ENCODE data around the gene C10orf95.
"Not testable (repeated sequence)": the region's sequence is repeated elsewhere in the genome, so short reads cannot be mapped to it uniquely, and the experiment has no call there.

C10orf95 gene

GRCh38 chr10:102465466-102465865 lies 14.1 kb upstream of the C10orf95 start:
- DNase-seq (ENCODE audit: low read depth in 2 of 2): no peak

- DNase-seq (ENCODE audit: low read depth in 2 of 2): no peak
Measured at GRCh38 chr10:102463983-102464382, 12.6 kb upstream of the C10orf95 start.

DNA sequence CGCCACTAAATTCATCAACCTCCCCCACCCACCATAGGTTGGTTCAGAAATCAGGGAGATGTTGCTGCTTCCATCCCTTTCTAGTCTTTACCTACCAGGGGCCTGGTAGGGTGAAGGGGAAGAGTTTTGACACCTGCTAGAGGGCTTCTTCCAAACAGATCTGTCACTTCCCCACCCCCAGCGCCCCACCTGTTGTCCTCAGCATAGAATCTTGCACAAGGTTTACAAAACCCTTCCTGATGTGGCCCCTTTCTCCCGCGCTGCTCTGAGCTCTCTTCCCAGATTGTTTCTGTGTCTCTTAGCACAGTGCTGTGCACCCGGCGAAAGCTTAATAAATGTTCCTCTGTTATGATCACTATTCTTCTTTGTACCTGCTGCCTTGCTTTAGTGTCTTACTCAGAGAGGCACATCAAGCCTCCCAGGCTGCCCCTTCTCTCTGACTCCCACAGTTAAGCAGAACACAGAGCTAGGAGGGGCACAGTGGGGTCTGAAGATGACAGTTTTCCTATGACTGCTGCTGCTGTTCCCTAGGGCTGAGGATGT lies 11.2 kb upstream of the C10orf95 start:
- DNase-seq (ENCODE audit: low read depth in 2 of 2): no peak

GRCh38 chr10:102461187-102462054 lies 10.1 kb upstream of the C10orf95 start:
- peak; percentile 86 to 90 for DNase-seq (ENCODE audit: low read depth in 2 of 2)

- no peak for DNase-seq (ENCODE audit: low read depth in 2 of 2)
Measured at GRCh38 chr10:102460836-102461186, 9.5 kb upstream of the C10orf95 start.

DNA sequence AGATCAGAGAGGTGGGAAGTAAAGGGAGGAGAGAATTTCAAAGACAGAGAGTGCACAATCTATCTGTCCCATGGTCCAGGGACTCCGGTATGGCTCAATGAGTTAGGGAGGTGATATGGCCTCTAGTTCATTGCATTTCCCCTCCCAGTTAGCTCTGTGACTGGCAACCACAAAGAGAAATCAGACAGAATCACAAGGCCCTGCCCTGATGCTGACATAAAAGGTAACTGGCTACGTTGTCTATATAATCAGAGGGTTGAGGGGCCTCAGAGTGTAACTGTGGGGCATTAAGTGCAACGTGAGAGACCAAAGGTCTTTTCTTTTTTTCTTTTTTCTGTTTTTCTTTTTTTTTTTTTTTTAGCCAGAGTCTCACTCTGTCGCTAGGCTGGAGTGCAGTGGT lies 7.3 kb upstream of the C10orf95 start:
- no peak for DNase-seq (ENCODE audit: low read depth in 2 of 2)

DNA sequence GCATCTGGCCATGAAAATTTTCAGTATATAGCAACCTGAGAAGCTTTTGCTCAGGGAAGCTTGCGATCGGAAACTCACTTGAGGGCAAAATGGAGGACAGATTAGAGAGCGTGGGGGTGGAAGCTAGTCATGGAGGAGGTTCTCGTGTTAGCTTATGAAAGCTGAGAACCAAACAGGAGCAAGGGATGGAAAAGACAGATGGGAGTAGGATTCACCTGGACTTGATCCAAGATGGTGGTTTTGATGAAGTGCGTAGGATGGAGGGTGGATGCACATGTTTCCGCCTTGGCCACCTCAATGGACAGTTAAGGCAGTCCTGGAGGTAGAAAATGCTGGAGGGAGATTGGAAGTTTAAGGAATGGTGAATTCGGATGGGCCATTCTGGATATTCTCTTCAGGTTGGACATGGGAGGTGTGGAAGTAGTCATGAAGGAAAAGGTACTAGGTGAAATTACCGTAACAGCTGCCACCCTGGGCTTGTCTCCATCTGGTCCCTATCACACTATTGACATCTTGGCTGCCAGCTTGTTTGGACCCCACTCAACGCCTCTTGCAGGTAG lies 6.3 kb upstream of the C10orf95 start:
- DNase-seq (ENCODE audit: low read depth in 2 of 2): no peak

- no peak for DNase-seq (ENCODE audit: low read depth in 2 of 2)
Measured at GRCh38 chr10:102455893-102456471, 4.6 kb upstream of the C10orf95 start.

- not testable (repeated sequence) for DNase-seq (ENCODE audit: low read depth in 2 of 2)
Measured at GRCh38 chr10:102454662-102455487, 3.5 kb upstream of the C10orf95 start.

GRCh38 chr10:102453502-102453901 lies 2.2 kb upstream of the C10orf95 start:
- DNase-seq (ENCODE audit: low read depth in 2 of 2): no peak

DNA sequence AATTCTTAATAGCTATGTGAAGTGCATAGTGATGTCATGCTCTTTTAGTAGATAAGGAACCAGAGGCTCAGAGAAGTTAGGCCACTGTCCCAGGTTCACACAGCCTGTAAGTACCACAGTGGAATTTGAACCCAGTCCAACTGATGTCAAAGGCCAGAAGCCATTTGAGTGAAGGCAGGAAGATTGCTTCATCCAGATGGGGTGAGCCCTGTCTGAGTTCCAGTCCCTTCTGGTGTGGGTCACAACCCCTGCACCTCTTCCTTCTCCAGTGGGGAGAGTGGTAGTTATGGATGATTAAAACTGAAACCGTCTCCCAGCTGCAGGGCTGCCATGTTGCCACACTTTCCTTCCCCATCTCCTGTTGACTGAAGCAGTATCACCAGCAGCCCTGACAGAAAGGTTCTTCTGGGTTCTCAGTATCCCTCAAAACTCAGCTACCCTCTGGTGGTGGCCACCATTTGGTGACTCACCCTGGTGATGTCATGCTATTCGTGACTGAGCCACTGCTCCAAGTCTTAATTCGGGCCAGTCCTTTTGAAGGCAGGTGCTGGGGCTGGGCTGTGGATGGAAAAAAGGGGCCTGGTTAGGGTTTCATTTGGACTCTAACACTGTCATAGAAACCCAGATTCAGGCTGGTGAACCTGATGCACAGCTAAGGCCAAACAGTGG lies 1.5 kb upstream of the C10orf95 start:
- DNase-seq (ENCODE audit: low read depth in 2 of 2): no peak

DNA sequence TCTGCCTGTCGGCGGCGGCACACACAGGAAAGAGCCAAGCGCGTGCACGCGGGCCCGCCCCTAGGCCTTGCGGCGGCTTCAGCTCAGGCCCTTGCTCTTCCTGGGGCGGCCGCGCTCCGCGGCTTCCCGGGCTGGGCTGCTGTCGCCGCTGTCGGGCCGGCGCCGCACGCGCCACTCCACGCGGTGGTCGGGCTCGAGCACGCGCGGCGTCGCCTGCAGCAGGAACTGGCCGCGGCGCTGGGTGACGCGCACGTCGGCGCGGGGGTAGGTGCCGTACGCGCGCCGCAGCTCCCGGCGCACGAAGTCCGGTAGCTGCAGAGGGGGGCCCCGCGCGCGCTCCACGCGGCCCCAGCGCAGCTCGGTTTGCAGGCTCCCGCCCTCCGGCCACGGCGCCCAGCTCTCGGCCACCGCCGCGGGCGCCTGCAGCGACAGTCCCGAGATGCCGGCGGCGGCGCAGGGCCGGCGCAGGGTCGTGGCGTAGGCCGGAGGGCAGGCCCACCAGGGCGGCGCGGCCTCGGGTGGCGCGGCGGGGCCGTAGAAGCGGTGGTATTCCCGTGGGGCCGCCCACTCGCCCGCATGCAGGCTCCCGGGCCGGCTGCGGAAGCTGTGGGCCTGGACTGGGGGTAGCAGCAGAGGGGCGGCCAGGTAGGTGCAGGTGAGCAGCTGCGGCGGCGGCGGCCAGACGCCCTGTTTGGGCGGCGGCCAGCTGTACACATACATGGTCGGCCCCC lies 804 bp downstream of the C10orf95 start:
- DNase-seq (ENCODE audit: low read depth in 2 of 2): peak; percentile 59 to 73

DNA sequence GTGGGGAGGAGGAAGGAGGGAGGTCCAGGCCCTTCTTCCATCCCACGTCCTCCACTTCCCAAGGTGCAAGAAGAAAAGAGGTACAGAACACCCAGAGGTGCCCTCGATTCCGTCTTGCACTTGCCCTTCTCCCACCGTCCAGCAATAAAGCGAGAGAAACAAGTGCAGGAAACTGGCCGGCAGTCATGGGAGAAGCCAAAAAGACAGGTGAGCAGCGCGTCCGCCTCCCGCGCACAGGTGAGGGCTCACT lies 1.3 kb downstream of the C10orf95 start:
- DNase-seq (ENCODE audit: low read depth in 2 of 2): no peak

DNA sequence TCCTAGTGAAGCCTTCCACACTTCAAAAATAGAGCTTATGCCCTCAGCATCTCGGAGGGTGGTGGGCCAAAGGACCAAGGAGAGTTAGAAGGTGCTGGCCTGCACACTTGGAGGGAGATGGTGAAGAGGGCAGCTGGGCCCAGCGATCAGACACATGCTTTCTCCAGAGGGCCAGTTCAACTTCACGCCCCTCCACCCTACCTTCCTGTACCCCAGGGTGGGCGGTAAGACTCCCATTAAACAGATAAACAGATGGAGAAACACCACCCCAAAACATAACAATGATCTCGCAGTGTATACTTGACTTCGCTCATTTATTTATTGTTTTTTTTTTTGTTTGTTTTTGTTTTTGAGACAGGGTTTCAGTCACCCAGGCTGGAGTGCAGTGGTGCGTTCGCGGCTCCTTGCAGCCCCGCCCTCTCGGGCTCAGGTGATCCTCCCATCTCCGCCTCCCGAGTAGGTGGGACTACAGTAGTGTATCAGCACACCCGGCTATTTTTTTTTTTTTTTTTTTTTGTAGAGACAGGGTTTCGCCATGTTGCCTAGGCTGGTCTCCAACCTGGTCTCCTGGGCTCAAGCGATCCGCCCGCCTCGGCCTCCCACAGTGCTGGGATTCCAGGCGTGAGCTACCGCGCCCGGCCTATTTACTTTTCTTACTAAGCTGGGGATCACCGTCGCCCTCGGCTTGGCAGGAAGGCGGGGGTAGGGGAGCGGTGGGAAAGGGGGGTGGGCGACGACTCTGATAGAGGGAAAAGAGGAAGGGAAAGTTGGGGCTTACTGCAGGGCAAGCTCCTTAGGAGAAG lies 1.8 kb downstream of the C10orf95 start:
- peak; percentile 56 to 65 for DNase-seq (ENCODE audit: low read depth in 2 of 2)

- DNase-seq (ENCODE audit: low read depth in 2 of 2): no peak
Measured at GRCh38 chr10:102444851-102445250, 6.5 kb downstream of the C10orf95 start.

- no peak for DNase-seq (ENCODE audit: low read depth in 2 of 2)
Measured at GRCh38 chr10:102438374-102438773, 13.0 kb downstream of the C10orf95 start.

DNA sequence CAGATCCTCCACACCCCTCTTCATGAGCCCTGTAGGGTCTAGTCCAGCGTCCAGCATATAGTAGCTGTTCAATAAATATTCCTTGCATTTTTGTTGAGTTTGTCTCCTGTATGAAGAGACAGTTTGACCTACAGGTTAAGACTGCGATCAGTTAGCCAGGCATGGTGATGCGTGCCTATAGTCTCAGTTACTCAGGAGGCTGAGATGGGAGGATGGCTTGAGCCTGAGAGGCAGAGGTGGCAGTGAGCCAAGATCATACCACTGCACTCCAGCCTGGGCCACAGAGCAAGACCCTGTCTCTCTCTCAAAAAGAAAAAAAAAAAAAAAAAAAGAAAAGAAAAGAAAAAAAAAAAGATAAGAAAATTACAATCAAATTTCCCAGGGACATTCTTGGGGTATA lies 13.8 kb downstream of the C10orf95 start:
- DNase-seq (ENCODE audit: low read depth in 2 of 2): no peak

GRCh38 chr10:102436312-102436711 lies 15.0 kb downstream of the C10orf95 start:
- no peak for DNase-seq (ENCODE audit: low read depth in 2 of 2)

DNA sequence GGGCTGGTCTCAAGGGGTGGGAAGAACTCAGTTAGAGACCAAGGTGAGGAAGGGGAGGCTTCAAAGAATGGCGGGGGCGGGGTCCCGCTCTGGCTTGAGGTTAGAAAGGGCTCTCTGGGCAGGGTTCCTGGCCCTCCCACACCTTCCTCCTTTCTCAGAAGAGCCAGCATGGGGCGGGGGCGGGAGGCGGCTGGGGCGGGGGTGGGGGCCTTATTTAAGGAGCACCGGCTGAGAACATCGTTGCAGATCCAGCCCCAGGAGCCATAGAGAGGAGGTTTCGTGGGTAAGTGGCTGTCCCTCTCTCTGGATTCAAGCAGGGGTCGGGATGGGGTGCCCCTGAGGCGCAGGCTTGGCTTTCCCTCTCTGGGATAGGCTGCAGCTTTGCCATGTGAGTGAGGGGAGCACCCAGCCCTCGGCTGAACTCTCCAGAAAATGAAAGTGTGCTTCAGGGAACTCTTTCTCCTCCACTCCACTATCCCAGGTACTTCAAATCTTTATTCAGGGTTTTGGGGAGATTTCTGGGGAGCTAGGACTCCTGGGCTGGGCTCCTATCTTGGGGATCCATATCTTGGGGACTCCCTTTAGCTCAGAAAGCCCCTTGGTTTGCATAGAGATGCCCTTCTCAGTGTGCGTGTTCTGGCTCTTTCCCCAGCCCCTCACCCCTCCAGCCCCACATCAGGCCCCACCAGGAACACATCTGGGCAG lies 15.7 kb downstream of the C10orf95 start:
- DNase-seq (ENCODE audit: low read depth in 2 of 2): no peak

GRCh38 chr10:102435133-102435497 lies 16.2 kb downstream of the C10orf95 start:
- DNase-seq (ENCODE audit: low read depth in 2 of 2): no peak
